Neural cell (in vitro differentiated cells): ENCODE measurements around the gene WBP11. TPM values are rescaled to one million over a fixed set of nuclear protein-coding genes. Genes with fewer than 3 reads are reported as not detected.
A peak's percentile ranks its signal among the peaks of the same experiment; 100 is the strongest.

Experiments used
- H2AFZ ChIP-seq: fragments of 200-600, 300-800 bp; sonication (generic), shearing (Covaris generic); 2 replicates; pipeline ENCODE4 v1.6.0; 2014; ENCODE audit warnings: low read depth, mild to moderate bottlenecking, antibody characterized with exemption, low read length, moderate library complexity
- H3F3A ChIP-seq: fragments of 200-600 bp; shearing (Covaris generic); 2 replicates; pipeline ENCODE4 v1.6.1; 2016; ENCODE audit warnings: mild to moderate bottlenecking, moderate library complexity, mixed read lengths, antibody characterized with exemption, low read length; ENCODE audit not compliant: insufficient read depth, poor library complexity, severe bottlenecking
- H3K27ac ChIP-seq: fragments of 200-600, 300-800 bp; sonication (generic), shearing (Covaris generic); 2 replicates; pipeline ENCODE4 v1.5.1; 2014; ENCODE audit warnings: mild to moderate bottlenecking, low read length, moderate library complexity
- H3K27me3 ChIP-seq: fragments of 300-800, 200-600 bp; sonication (generic), shearing (Covaris generic); 2 replicates; pipeline ENCODE4 v1.6.0; 2014; ENCODE audit warnings: mild to moderate bottlenecking, low read depth, low read length, moderate library complexity; ENCODE audit not compliant: insufficient read depth
- H3K36me3 ChIP-seq: fragments of 300-800, 200-600 bp; sonication (generic), shearing (Covaris generic); 2 replicates; pipeline ENCODE4 v1.5.1; 2014; ENCODE audit warnings: mild to moderate bottlenecking, antibody characterized with exemption, low read length, moderate library complexity; ENCODE audit not compliant: insufficient read depth
- H3K4me2 ChIP-seq: fragments of 300-800, 200-600 bp; sonication (generic), shearing (Covaris generic); 2 replicates; pipeline ENCODE4 v1.6.0; 2014; ENCODE audit warnings: mild to moderate bottlenecking, low read length
- H3K4me3 ChIP-seq: fragments of 300-800, 200-600 bp; sonication (generic), shearing (Covaris generic); 2 replicates; pipeline ENCODE4 v1.5.1; 2014; ENCODE audit warnings: mild to moderate bottlenecking, low read length, moderate library complexity
- H3K79me2 ChIP-seq: fragments of 200-600 bp; shearing (Covaris generic); replicated peaks from 2 replicates; pipeline ENCODE4 v1.6.0; 2014; ENCODE audit warnings: mild to moderate bottlenecking, low read length, moderate library complexity; ENCODE audit not compliant: insufficient read depth
- H3K9ac ChIP-seq: fragments of 300-800, 200-600 bp; sonication (generic), shearing (Covaris generic); 2 replicates; pipeline ENCODE4 v1.6.1; 2016; ENCODE audit warnings: mild to moderate bottlenecking, low read length, mixed read lengths
- H3K9me2 ChIP-seq: fragments of 200-600 bp; shearing (Covaris generic); 2 replicates; pipeline ENCODE4 v1.6.1; 2016; ENCODE audit warnings: mild to moderate bottlenecking, low read length, mixed read lengths; ENCODE audit not compliant: insufficient read depth
- H3K9me3 ChIP-seq: fragments of 200-600, 300-800 bp; sonication (generic), shearing (Covaris generic); 2 replicates; pipeline ENCODE4 v1.6.1; 2016; ENCODE audit warnings: mild to moderate bottlenecking, mixed run types, low read length, moderate library complexity, mixed read lengths
- H4K20me1 ChIP-seq: fragments of 200-600 bp; shearing (Covaris generic); 2 replicates; pipeline ENCODE4 v1.6.1; 2016; ENCODE audit warnings: mild to moderate bottlenecking, mixed run types; ENCODE audit not compliant: insufficient read depth
- EP300 ChIP-seq: fragments of 450-650 bp; conservative IDR thresholded peaks from 2 replicates; pipeline ENCODE4 v1.6.1; 2014; ENCODE audit warnings: antibody characterized with exemption, mild to moderate bottlenecking, moderate library complexity; ENCODE audit not compliant: poor library complexity, severe bottlenecking
- EZH2 ChIP-seq: fragments of 200-600, 300-800 bp; shearing (Covaris generic), sonication (generic); IDR thresholded peaks from 2 replicates; pipeline ENCODE4 v1.6.1; 2014; ENCODE audit warnings: antibody characterized with exemption, low read length, borderline replicate concordance, mild to moderate bottlenecking; ENCODE audit not compliant: insufficient read depth, poor library complexity, severe bottlenecking
- MXI1 ChIP-seq: fragments of 450-650 bp; conservative IDR thresholded peaks from 2 replicates; pipeline ENCODE4 v1.6.1; 2014; ENCODE audit warnings: antibody characterized with exemption, mild to moderate bottlenecking; ENCODE audit not compliant: poor library complexity, severe bottlenecking
- POLR2AphosphoS5 ChIP-seq: IDR thresholded peaks from 2 replicates; pipeline ENCODE4 v1.6.1; 2012
- RAD21 ChIP-seq: fragments of 450-650 bp; conservative IDR thresholded peaks from 2 replicates; pipeline ENCODE4 v1.6.1; 2014; ENCODE audit warnings: antibody characterized with exemption, mild to moderate bottlenecking, moderate library complexity
- SMC3 ChIP-seq: fragments of 450-650 bp; conservative IDR thresholded peaks from 2 replicates; pipeline ENCODE4 v1.6.1; 2014; ENCODE audit warnings: antibody characterized with exemption, mild to moderate bottlenecking, moderate library complexity; ENCODE audit not compliant: poor library complexity
- TAF1 ChIP-seq: IDR thresholded peaks from 2 replicates; pipeline ENCODE4 v1.6.1; 2012; ENCODE audit warnings: low read depth
- polyA plus RNA-seq: library from polyadenylated mRNA; depleted of rRNA; stranded (reverse); fragments of >200 nt; gene quantifications from 2 replicates; pipeline ENCODE4 v1.2.3, GENCODE V29; 2014
- TF ChIP-seq, protein P1 (sequence below): IDR thresholded peaks from 2 replicates; pipeline ENCODE4 v1.6.1; 2012; ENCODE audit warnings: borderline replicate concordance
- TF ChIP-seq, protein P2 (sequence below): fragments of 450-650 bp; IDR thresholded peaks from 2 replicates; pipeline ENCODE4 v1.5.1; 2014; ENCODE audit warnings: antibody characterized with exemption, mild to moderate bottlenecking, moderate library complexity; ENCODE audit not compliant: poor library complexity, severe bottlenecking

WBP11 gene
- polyA plus RNA-seq, 1 donor from 2014 or later = 12.9 TPM

- Histone ChIP-seq H3K27me3 (peaks cover 40% of the 10 kb centered on the region), H3K4me3 (peak overlapping the region; percentile 72), H3K9me2 (no peaks in the 10 kb centered on the region), H3F3A (no peaks in the 10 kb centered on the region), H3K36me3 (no peaks in the 10 kb centered on the region), H3K79me2 (no peaks in the 10 kb centered on the region), H3K9ac (peak overlapping the region; percentile 74), H4K20me1 (no peaks in the 10 kb centered on the region), H3K27ac (peak overlapping the region; percentile 78), H3K9me3 (no peaks in the 10 kb centered on the region), H3K4me2 (peak overlapping the region; percentile 67), H2AFZ (peak overlapping the region; percentile 74)
- TF ChIP-seq, protein P1, sequence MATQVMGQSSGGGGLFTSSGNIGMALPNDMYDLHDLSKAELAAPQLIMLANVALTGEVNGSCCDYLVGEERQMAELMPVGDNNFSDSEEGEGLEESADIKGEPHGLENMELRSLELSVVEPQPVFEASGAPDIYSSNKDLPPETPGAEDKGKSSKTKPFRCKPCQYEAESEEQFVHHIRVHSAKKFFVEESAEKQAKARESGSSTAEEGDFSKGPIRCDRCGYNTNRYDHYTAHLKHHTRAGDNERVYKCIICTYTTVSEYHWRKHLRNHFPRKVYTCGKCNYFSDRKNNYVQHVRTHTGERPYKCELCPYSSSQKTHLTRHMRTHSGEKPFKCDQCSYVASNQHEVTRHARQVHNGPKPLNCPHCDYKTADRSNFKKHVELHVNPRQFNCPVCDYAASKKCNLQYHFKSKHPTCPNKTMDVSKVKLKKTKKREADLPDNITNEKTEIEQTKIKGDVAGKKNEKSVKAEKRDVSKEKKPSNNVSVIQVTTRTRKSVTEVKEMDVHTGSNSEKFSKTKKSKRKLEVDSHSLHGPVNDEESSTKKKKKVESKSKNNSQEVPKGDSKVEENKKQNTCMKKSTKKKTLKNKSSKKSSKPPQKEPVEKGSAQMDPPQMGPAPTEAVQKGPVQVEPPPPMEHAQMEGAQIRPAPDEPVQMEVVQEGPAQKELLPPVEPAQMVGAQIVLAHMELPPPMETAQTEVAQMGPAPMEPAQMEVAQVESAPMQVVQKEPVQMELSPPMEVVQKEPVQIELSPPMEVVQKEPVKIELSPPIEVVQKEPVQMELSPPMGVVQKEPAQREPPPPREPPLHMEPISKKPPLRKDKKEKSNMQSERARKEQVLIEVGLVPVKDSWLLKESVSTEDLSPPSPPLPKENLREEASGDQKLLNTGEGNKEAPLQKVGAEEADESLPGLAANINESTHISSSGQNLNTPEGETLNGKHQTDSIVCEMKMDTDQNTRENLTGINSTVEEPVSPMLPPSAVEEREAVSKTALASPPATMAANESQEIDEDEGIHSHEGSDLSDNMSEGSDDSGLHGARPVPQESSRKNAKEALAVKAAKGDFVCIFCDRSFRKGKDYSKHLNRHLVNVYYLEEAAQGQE = peak; percentile 12
- peak; percentile 66 for TF ChIP-seq POLR2AphosphoS5
- peak; percentile 21 for TF ChIP-seq TAF1
- no peak for TF ChIP-seq EP300
- TF ChIP-seq, protein P2, sequence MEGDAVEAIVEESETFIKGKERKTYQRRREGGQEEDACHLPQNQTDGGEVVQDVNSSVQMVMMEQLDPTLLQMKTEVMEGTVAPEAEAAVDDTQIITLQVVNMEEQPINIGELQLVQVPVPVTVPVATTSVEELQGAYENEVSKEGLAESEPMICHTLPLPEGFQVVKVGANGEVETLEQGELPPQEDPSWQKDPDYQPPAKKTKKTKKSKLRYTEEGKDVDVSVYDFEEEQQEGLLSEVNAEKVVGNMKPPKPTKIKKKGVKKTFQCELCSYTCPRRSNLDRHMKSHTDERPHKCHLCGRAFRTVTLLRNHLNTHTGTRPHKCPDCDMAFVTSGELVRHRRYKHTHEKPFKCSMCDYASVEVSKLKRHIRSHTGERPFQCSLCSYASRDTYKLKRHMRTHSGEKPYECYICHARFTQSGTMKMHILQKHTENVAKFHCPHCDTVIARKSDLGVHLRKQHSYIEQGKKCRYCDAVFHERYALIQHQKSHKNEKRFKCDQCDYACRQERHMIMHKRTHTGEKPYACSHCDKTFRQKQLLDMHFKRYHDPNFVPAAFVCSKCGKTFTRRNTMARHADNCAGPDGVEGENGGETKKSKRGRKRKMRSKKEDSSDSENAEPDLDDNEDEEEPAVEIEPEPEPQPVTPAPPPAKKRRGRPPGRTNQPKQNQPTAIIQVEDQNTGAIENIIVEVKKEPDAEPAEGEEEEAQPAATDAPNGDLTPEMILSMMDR = no peak
- no peak for TF ChIP-seq EZH2
- no peak for TF ChIP-seq SMC3
- no peak for TF ChIP-seq RAD21
- TF ChIP-seq MXI1 = no peak
Measured at GRCh38 chr12:14770496-14771461, 32.5 kb downstream of the WBP11 start.

DNA sequence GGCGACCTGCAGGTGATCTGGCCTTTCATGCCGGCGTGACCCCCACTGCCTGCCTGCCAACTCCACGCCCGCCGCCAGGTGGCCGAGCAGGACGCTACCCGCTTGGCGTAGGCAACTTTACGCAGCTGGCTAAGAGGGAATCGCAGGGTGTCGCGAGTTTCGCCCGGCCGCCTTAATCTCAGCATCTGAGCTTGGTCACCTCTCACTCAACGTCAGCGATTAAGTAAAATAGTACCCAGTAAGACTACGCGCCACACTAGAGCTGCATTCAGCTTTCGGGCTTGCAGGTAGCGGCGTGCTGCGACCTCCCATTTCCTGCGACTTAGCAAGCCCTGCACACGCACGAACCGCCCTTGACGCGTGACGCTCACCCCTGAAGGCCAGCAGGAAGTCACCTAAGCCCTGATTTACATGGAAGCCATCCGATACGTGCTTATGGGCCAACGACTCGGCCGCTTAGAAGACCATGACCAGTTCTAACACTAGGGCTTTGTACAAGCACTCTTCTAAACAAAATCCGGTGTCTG, 33.2 kb downstream of the WBP11 start:
- no peaks in the 10 kb centered on the region for H4K20me1 ChIP-seq
- no peaks in the 10 kb centered on the region for H3K79me2 ChIP-seq
- H3F3A ChIP-seq = no peaks in the 10 kb centered on the region
- peak overlapping the region; percentile 72 for H3K4me3 ChIP-seq
- TF ChIP-seq MXI1 (peak; percentile 57), TAF1 (no peak), RAD21 (peak; percentile 51), POLR2AphosphoS5 (no peak), SMC3 (peak; percentile 66), EZH2 (no peak), EP300 (no peak)
- TF ChIP-seq, protein P1 = no peak
- TF ChIP-seq, protein P2 = peak; percentile 79
- H3K9me2 ChIP-seq = no peaks in the 10 kb centered on the region
- peak overlapping the region; percentile 78 for H3K27ac ChIP-seq
- H3K4me2 ChIP-seq = peak overlapping the region; percentile 67
- no peaks in the 10 kb centered on the region for H3K9me3 ChIP-seq
- peak overlapping the region; percentile 74 for H3K9ac ChIP-seq
- H3K36me3 ChIP-seq = no peaks in the 10 kb centered on the region
- H3K27me3 ChIP-seq = peaks cover 32% of the 10 kb centered on the region
- peak overlapping the region; percentile 74 for H2AFZ ChIP-seq
